HG03457 (cell line): ENCODE results near the gene PIF1.

Source experiments
- ATAC-seq: cut with Tn5 transposase; IDR thresholded peaks from one replicate; pipeline ENCODE4 v1.9.1; 2021; ENCODE audit warnings: moderate number of reproducible peaks; ENCODE audit not compliant: unreplicated experiment

Gene PIF1, protein sequence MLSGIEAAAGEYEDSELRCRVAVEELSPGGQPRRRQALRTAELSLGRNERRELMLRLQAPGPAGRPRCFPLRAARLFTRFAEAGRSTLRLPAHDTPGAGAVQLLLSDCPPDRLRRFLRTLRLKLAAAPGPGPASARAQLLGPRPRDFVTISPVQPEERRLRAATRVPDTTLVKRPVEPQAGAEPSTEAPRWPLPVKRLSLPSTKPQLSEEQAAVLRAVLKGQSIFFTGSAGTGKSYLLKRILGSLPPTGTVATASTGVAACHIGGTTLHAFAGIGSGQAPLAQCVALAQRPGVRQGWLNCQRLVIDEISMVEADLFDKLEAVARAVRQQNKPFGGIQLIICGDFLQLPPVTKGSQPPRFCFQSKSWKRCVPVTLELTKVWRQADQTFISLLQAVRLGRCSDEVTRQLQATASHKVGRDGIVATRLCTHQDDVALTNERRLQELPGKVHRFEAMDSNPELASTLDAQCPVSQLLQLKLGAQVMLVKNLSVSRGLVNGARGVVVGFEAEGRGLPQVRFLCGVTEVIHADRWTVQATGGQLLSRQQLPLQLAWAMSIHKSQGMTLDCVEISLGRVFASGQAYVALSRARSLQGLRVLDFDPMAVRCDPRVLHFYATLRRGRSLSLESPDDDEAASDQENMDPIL

DNA sequence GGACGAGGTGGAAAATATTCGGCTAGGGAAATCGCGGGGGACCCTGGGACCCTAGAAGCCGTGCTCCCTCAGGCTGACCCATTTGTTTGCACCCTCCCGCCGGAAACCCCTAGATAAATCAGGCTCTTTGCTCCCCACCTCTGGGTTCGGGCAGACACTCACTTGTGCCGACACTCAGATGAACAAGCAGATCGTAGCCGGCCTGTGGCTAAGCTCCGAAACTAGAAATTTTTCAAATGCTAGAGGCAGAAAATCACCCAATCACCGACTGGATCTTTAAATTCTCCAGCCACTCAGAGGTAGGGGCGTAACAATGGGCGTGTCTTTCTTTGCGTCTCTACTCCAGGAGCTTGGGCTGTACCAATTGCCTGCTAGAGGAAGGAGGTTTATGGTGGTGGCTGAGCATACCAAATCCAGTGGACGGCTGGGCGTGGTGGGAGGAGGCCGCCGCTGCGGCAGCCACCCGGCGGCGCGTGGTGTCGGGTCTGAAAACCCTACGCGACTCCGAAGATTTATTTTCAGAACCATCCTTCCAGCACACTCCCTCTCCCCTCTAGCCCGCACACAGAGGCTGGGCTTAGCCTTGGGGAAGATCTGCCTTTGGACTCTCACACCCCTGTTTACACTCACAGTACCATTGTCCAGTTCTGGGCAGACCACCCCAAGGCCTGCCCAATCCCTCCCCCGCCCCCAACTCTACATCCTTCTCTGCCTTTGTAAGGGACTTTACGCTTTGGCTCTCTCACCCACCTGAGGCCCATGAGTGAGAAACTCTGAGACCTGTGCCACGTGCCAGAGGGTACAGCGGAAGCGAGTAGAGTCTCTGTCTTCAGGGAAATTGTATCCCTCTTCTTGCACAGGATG lies at the start of gene PIF1:
TSS of gene PIF1 (minus strand) at position 217 of the 864 bp plus-strand sequence. CDS start 1,312 bp downstream, outside the sequence.
- peak; percentile 62 for ATAC-seq

DNA sequence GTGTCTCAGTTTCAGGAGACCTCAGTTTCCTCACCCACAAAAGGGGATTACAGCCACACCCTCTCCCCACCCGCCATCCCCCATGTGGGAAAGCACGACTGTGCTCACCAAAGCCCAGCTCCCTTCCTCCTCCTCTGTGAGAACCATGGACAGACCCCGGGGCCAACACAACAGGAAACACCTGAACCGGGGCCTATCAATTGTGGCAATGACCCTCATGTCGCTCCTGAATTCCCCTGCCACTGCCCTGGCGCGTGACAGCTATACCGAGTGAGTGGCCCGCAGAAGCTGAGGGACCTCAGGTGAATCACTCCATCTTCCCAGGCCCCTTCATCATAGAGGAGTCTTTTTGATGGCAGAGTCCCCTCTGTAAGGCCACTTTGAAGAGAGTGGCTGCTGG lies 44.9 kb upstream of the PIF1 start:
- no peak for ATAC-seq

DNA sequence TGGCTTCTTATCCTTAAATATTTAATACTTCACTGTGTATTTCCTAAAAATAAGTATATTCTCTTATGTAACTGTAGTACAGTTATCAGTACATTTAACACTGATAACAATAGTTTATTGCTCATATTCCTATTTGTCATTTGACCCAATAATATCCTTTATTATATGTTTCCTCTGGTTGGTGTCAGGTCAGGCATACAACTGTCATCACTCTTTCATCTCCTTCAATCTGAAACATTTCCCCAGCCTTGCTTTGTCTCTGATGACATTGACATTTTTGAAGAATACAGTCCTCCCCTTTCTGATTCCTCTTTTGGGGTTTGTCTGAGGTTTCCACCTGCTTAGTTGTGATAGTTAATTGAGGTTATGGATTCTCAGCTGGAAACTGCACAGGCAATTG lies 44.1 kb upstream of the PIF1 start:
- ATAC-seq, result no peak

DNA sequence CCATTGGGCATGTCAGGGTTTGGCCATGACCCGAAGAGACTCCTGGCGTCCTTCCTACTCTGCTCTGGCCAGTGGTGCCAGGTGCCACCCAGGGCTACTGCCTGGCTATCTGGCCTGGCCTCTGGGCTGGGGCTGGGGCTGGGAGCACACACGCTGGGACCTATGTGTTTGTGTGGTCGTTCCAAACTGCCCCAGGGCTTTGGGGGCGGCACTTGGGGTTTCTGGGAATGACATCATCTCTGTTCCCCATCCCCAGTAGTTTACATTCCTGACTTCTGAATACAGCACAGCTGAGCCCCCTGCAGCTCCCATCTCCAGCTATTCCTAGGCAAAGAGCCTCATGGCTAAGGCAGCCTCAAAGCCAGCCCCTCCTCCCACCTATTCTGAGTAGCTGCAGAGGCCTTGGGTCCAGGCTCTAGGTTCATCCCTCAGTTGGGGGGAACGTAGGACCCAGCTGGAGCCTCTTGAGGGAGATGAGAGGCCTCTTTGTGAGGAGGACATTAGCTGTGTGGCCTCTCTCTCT lies 40.6 kb upstream of the PIF1 start:
- no peak for ATAC-seq

DNA sequence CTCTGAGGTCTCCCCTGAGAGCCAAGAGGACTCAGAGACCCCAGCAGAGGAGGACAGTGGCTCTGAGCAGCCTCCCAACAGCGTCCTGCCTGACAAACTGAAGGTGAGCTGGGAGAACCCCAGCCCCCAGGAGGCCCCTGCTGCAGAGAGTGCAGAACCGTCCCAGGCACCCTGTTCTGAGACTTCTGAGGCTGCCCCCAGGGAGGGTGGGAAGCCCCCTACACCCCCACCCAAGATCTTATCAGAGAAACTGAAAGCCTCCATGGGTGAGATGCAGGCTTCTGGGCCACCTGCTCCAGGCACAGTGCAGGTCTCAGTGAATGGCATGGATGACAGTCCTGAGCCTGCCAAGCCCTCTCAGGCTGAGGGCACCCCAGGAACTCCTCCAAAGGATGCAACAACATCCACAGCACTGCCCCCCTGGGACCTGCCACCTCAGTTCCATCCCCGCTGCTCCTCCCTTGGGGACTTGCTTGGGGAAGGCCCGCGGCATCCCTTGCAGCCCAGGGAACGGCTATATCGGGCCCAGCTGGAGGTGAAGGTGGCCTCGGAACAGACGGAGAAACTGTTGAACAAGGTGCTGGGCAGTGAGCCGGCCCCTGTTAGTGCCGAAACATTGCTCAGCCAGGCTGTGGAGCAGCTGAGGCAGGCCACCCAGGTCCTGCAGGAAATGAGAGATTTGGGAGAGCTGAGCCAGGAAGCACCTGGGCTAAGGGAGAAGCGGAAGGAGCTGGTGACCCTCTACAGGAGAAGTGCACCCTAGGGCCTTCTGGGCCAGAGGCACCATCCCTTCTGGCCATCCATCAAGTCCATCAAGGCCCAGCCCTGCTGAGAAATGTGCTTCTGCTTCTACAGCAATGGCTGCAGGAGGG lies 39.9 kb upstream of the PIF1 start:
- peak; percentile 58 for ATAC-seq

DNA sequence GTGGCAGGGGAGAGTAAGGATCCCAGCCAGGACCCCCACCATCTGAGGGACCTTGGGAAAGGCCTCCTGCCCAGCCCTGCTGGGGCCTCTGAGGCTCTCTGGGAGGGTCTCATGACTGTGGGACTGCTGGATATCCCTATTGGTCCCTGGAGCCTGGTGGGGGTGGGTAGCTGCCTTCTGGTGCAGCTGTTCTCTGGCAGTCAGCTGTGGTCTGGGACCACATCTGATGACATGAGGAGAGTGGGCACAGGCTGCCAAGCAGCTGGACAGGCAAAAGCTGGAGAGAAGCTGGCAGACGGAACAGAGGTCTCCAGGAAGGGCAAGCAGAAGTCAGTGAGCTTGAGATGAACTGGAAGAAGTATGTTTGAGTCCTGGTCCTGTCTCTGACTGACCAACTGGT lies 38.6 kb upstream of the PIF1 start:
- ATAC-seq, result no peak

DNA sequence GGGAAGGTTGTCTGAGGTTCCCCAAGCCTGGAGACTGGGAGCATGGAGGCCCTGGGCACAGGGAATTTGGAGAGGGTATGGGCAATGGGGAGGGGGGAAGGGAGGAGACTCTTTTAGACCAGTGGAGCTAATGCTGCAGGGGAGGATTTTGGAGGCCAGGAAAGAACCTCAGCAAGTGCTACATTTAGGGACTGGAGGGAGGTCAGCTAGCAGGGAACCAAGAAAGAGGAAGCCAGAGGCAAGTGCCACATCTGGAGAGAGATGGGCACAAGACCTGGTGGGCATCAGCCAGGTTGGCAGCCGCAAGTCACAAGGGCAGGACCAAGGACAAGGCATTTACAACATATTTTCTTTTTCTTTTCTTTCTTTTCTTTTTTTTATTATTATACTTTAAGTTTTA lies 37.0 kb upstream of the PIF1 start:
- ATAC-seq, result no peak

DNA sequence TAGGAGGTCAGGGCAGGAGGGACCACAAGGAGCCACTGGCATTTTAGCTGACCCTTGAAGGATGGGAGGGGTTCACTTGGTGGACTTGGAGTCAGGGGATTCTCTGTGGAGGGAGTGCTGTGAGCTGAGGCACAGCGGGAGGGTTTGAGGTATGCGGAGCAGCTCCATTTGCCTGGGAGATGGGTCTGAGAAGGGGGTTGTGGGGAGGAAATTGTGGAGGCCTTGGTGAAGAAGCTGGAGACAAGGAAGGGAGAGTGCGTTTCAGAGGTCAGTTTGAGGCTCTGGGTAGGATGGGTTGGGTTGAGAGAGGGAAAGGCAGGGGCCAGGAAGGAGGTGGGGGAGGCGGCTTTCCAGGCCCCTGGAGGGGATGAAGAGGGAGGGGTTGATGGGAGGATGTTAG lies 36.5 kb upstream of the PIF1 start:
- no peak for ATAC-seq

DNA sequence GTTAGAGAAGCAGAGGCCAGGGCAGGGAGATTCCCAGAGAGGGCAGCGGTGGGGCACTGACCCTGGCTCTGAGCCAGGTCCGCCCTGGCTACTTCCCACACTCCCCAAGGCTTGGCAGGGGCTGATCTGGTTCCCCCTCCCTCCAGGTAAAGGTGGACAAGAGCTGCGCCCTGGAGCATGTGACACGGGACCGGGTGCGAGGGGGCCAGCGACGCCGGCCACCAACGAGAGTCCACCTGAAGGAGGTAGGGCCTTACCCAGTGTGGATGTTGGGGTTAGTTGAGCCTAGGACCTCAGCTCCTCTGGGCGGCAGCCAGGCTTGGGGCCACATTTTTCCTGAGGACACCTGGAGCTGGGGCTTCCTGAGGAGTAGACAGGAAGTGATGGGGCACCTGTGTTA lies 35.9 kb upstream of the PIF1 start:
- ATAC-seq, result no peak

DNA sequence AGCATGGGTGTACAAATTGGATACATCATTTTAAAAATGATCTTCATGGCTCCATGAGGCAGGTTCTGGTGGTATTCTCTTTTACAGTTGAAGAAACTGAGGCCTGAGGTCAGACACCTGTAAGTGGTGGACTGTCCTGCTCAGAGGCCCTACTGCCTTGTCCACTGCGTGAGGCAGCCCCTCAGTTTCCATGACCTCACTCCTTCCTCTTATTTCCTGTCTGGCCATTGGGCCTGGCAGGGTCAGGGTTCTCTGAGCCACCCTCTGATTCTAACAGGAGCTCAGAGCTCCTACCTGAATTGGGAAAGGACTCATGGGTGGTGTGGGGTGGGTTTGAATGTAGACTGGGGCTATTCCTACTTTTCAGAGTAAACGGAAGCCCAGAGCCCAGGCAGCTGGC lies 33.8 kb upstream of the PIF1 start:
- no peak for ATAC-seq

DNA sequence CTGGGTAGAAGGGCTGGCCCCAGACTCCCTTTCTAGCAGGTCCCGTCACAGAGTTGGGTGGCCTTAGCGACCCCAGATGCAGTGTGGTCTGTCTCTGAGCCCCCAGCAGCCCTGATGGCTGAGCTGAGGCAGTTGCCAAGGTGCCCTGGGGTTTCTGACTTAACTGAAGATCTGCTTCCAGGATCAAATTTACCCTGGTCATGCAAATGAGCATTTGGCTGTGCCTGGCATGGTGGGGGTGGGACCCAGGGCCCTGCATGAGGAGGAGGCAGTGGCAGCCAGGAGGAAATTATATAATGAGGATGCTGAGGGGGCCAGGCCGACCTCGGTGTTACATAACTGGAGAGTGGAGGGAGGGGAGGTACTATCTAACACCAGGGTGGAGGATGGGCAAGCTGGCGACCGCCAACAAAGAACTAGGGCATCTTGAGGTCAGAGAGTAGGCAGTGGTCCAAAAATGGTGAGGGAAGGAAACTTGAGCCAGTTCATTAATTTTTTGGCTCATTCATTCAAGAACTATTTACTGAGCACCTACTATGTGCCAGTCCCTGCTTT lies 32.7 kb upstream of the PIF1 start:
- no peak for ATAC-seq

DNA sequence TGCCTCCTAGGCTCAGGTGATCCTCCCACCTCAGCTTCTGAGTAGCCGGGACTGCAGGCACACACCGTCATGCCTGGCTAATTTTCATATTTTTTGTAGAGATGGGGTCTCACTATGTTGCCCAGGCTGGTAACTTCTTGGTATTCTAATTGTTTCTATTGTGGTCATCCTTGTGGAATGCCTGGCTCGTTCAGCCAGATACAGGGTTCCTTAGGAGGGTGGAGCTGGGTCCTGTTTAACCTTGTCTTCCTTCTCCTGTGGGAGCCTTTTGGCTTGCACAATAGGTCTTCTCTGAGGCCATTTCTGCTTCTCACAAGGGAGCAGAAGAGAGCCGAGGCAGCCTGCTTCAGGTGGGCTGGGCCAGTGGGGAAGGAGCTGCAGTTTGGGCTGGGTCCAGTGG lies 32.0 kb upstream of the PIF1 start:
- no peak for ATAC-seq

DNA sequence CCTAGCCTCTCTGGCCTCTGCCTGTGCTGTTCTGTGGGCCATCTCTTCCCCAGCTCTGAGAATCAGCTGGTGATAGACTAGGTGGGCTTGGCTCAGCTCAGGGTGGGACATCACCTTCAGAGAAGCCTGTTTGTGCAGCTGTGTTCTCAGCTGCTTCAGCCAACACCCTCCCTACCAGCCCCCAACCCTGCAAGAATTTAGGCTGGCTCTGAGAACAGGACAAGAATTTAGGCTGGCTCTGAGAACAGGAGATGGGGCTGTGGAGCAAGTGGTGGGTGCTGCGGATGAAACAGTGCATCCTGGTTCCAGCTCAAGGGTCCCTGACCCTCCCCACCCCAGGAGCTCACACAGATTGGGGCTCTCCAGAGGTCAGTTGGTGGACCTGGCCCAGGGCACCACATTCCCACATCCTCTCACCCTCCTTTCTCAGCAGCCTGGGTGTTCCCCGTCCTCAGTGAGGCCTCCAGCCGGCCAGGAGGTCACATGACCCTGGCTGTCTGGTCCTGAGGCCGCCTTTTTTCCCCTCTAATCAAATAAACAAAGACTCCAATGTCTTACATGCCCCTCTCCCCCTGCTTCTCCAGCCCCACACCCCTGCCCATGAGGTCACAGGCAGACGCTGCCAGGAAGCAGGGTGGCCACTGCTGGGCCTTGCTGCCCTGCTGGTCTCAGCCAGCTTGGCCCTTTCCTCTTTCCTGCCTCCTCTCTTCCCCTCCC lies 31.1 kb upstream of the PIF1 start:
- no peak for ATAC-seq

DNA sequence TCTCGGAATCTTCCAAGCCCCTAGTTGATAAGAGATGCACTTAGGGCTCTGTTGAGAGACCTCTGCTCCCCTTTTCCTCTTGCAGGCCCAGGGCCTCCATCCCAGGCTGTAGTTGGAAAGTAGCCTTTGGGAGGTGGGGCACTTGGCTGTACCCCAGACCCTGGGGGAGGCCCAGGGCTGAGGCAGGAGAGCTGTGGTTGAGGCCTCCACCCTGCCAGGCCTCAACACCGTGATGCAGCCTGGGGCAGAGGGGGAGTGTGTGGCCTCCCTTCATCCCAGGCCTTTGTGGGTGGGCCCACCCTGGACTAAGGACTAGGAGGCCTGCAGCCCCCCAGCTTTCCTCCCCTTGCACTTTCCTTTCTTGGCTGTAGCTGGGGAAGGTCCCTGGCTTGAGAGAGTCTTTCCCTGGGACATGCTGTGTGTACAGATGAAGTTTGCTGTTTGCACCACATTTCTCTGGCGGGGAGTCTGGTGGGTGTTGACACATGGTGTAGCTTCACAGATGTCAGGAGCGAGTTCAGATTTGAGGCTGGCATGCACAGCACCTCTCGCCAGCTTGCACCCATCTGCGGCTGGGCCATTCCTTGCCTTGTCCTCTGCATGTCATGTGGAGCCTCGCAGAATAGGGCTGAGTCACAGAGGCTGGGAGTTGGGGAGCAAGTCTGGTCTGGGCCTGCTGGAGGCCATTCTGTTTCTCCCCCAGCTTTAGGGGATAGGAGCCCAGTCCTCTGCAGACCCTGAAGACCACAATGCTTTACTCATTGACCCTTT lies 29.9 kb upstream of the PIF1 start:
- ATAC-seq, result no peak

DNA sequence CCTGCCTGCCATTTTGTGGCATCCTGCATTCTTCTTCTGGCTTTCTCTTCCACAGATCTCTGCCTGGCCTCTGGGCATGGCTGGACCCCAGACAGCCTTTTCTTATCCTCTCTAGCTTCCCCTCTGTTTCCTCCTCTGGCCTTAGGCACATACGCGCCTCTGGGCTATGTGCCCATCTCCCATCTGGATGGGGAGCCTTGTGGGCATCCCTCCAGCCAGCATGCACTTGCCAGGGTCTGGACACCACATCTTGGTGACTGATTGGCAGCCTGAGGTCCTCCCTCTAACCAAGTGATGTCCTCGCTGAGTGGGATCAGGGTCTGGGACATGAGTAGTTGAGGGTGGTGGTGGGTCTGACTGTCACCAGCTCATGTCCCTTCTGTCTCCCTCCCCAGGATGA lies 29.1 kb upstream of the PIF1 start:
- no peak for ATAC-seq

DNA sequence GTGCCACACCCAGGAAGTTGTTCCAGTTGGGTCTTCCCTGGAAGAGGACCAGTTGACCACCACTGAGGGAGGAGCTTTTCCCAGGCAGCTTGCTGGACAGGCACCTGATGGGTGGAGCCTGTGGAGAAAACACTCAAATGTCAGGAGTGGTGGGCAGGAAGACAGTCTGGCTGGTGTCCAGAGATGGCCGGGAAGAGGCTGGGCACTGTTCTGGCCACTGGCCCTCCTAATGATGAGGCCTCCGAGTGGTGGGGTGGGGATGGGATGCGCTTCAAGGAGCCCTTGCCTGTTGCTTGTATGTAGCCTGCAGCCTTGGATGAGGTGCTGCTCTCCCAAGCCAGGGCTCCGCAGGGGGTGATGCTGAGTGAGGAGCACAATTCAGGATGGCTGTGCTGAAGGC lies 28.6 kb upstream of the PIF1 start:
- no peak for ATAC-seq

DNA sequence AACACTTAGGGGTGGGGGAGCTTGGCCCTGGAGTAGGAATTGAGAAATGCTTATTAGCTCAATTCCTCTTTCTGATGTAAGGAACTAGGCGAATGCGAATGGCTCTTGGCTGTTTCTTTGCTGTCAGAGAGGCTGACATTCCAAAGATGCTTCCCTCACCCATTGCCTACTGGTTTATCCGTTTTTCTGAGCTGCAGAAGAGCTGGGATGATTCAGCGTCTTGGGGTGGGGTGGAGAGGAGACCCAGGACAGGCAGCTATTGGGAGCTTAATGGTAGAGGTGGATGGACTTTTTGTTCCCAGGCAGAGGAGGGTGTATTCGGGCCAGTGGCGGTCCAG lies 26.0 kb upstream of the PIF1 start:
- no peak for ATAC-seq

DNA sequence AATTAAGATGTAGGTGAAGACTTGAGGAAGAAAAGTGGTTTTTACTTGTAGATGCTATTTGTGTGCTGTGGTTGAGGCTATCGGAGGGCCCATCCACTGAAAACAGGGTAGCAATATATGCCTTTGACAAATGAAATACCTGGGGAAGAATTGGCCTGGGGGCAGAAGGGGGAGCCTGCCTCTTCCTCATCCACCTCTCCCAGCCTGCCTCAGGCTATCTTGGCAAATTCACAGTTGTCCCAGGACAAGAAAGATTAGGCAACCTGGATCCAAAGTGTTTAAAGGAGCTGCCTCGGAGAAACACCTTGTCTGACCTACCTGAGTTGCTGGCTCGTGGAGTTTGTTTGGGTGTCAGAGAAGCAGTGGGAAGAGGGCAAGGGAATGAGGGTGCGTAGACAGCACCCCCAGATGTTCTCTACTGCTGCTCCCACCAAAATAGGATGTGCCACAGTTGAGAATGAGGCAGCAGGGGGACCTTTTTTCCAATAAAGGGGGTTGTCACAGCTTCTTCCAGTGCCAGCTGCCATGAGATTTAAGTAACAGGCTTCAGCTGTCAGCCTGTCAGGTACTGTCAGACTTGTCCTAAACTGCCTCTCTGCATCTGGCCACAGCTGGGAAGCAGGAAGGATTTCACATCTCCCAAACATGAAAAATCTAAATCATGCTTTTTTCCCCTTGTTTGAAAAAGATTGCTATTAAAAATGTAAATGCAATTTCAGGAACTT lies 25.5 kb upstream of the PIF1 start:
- no peak for ATAC-seq
